IMR-90 (cell line): ENCODE results near the gene SLC9A3. TPM values are rescaled to one million over a fixed set of nuclear protein-coding genes. Genes with fewer than 3 reads are reported as not detected.

ENCODE experiments used
- ATAC-seq: fragments of 200-7000 bp; cut with Tn5 transposase; 2 replicates; pipeline ENCODE4 v1.9.1; 2020; ENCODE audit warnings: low read depth, mild to moderate bottlenecking, moderate library complexity
- BruUV-seq: library from RNA; stranded (reverse); fragments of 400-500 nt; replicated peaks from 2 replicates; lab custom pipeline; 2021; lab: Mats Ljungman, UMichigan
- CTCF ChIA-PET: fragments of 300-600 bp; formaldehyde crosslinking; extraction: SDS; loops from one replicate; lab custom pipeline; 2021; ENCODE audit warnings: antibody characterized with exemption; lab: Yijun Ruan, JAX
- POLR2A ChIA-PET: fragments of 300-600 bp; sonication (Branson Sonifier 250); formaldehyde crosslinking; loops from one replicate; lab custom pipeline; 2022; ENCODE audit warnings: antibody characterized with exemption; ENCODE audit not compliant: unreplicated experiment; lab: Charles Lee
- DNase-seq: peaks from one replicate; pipeline ENCODE4 v3.0.0; 2013
- H2AFZ ChIP-seq: replicated peaks from 2 replicates; pipeline ENCODE3; 2013; ENCODE audit warnings: low read length, mild to moderate bottlenecking; ENCODE audit not compliant: poor library complexity
- H2AK5ac ChIP-seq: 2 replicates; pipeline ENCODE4 v1.6.1; 2013; ENCODE audit warnings: low read depth, low read length, inconsistent platforms
- H2AK9ac ChIP-seq: replicated peaks from 2 replicates; pipeline ENCODE3; 2013; ENCODE audit warnings: mild to moderate bottlenecking, low read depth, low read length, moderate library complexity; ENCODE audit not compliant: poor library complexity
- H2BK120ac ChIP-seq: 2 replicates; pipeline ENCODE4 v1.6.1; 2013; ENCODE audit warnings: low read depth, low read length, inconsistent platforms
- H2BK15ac ChIP-seq: 3 replicates; pipeline ENCODE4 v1.6.1; 2013; ENCODE audit warnings: low read depth, low read length, inconsistent platforms
- H2BK20ac ChIP-seq: 2 replicates; pipeline ENCODE4 v1.6.1; 2013; ENCODE audit warnings: low read depth, mild to moderate bottlenecking, inconsistent platforms, low read length, moderate library complexity
- H2BK5ac ChIP-seq: 2 replicates; pipeline ENCODE4 v1.6.1; 2013; ENCODE audit warnings: mild to moderate bottlenecking, low read depth, low read length, inconsistent platforms; ENCODE audit not compliant: poor library complexity, severe bottlenecking
- H3K14ac ChIP-seq: replicated peaks from 2 replicates; pipeline ENCODE4 v1.6.1; 2013; ENCODE audit warnings: low read depth, low read length, inconsistent platforms
- H3K18ac ChIP-seq: 2 replicates; pipeline ENCODE4 v1.6.1; 2013; ENCODE audit warnings: low read depth, low read length, control low read depth
- H3K23ac ChIP-seq: 2 replicates; pipeline ENCODE4 v1.6.1; 2013; ENCODE audit warnings: low read depth, low read length, inconsistent platforms
- H3K27ac ChIP-seq: 2 replicates; pipeline ENCODE4 v1.5.1; 2013; ENCODE audit warnings: mild to moderate bottlenecking, control low read depth, low read length; ENCODE audit not compliant: insufficient read depth
- H3K27me3 ChIP-seq: 2 replicates; pipeline ENCODE4 v1.6.1; 2013; ENCODE audit warnings: low read length; ENCODE audit not compliant: control insufficient read depth, insufficient read depth
- H3K36me3 ChIP-seq: 2 replicates; pipeline ENCODE4 v1.6.1; 2013; ENCODE audit warnings: low read length, mixed read lengths; ENCODE audit not compliant: control insufficient read depth, insufficient read depth
- H3K4ac ChIP-seq: 2 replicates; pipeline ENCODE4 v1.6.1; 2013; ENCODE audit warnings: low read depth, low read length, inconsistent platforms
- H3K4me1 ChIP-seq: 2 replicates; pipeline ENCODE4 v1.6.1; 2013; ENCODE audit warnings: low read length, mixed read lengths; ENCODE audit not compliant: control insufficient read depth, insufficient read depth
- H3K4me2 ChIP-seq: 2 replicates; pipeline ENCODE4 v1.6.1; 2013; ENCODE audit warnings: low read depth, mild to moderate bottlenecking, control low read depth, low read length, moderate library complexity
- H3K4me3 ChIP-seq: 2 replicates; pipeline ENCODE4 v1.5.1; 2013; ENCODE audit warnings: low read depth, mild to moderate bottlenecking, control low read depth, low read length, moderate library complexity; ENCODE audit not compliant: insufficient read depth
- H3K56ac ChIP-seq: 2 replicates; pipeline ENCODE4 v1.6.1; 2013; ENCODE audit warnings: low read length, inconsistent platforms; ENCODE audit not compliant: insufficient read depth; ENCODE audit errors: extremely low read depth
- H3K79me1 ChIP-seq, 2 experiments: 2 replicates each; pipeline ENCODE4 v1.6.1; 2013; ENCODE audit warnings: low read length in 2 of 2, inconsistent platforms in 1 of 2, low read depth in 1 of 2
- H3K9ac ChIP-seq: 2 replicates; pipeline ENCODE4 v1.6.1; 2013; ENCODE audit warnings: low read depth, low read length, control low read depth
- H3K9me1 ChIP-seq: 2 replicates; pipeline ENCODE4 v1.6.1; 2013; ENCODE audit warnings: low read length, inconsistent platforms; ENCODE audit not compliant: insufficient read depth
- H3K9me3 ChIP-seq: 2 replicates; pipeline ENCODE4 v1.6.1; 2013; ENCODE audit warnings: low read length; ENCODE audit not compliant: control insufficient read depth, insufficient read depth
- H4K20me1 ChIP-seq: 2 replicates; pipeline ENCODE4 v1.6.1; 2013; ENCODE audit warnings: low read length, inconsistent platforms; ENCODE audit not compliant: insufficient read depth
- H4K5ac ChIP-seq: 2 replicates; pipeline ENCODE4 v1.6.1; 2013; ENCODE audit warnings: mild to moderate bottlenecking, low read depth, low read length, control low read depth
- H4K8ac ChIP-seq, 2 experiments: 2 replicates each; pipeline ENCODE4 v1.6.1; 2013; ENCODE audit warnings: low read depth in 2 of 2, low read length in 2 of 2, control low read depth in 1 of 2, inconsistent platforms in 1 of 2
- H4K91ac ChIP-seq: 2 replicates; pipeline ENCODE4 v1.6.1; 2013; ENCODE audit warnings: low read depth, low read length, inconsistent platforms; ENCODE audit not compliant: insufficient read depth
- BHLHE40 ChIP-seq: fragments of 150-350 bp; IDR thresholded peaks from 2 replicates; pipeline ENCODE4 v1.6.1; 2016; ENCODE audit warnings: mild to moderate bottlenecking, low read depth, low read length
- CEBPB ChIP-seq: IDR thresholded peaks from 2 replicates; pipeline ENCODE4 v1.6.1; 2012; ENCODE audit warnings: low read depth, low read length, improper control_type of control experiment
- CHD1 ChIP-seq: IDR thresholded peaks from 2 replicates; pipeline ENCODE4 v1.6.1; 2012; ENCODE audit warnings: low read depth, low read length, improper control_type of control experiment
- ELK1 ChIP-seq: fragments of 150-350 bp; IDR thresholded peaks from 2 replicates; pipeline ENCODE4 v1.6.1; 2016; ENCODE audit warnings: low read depth, mild to moderate bottlenecking, low read length, moderate library complexity, borderline replicate concordance
- FOS ChIP-seq: fragments of 150-350 bp; IDR thresholded peaks from 2 replicates; pipeline ENCODE4 v1.6.1; 2016; ENCODE audit warnings: low read depth, low read length
- MAFK ChIP-seq: IDR thresholded peaks from 2 replicates; pipeline ENCODE4 v1.6.1; 2012; ENCODE audit warnings: low read depth, low read length, improper control_type of control experiment
- MAZ ChIP-seq: IDR thresholded peaks from 2 replicates; pipeline ENCODE4 v1.6.1; 2012; ENCODE audit warnings: low read depth, mild to moderate bottlenecking, low read length, improper control_type of control experiment, moderate library complexity, borderline replicate concordance
- MXI1 ChIP-seq: IDR thresholded peaks from 2 replicates; pipeline ENCODE4 v1.6.1; 2012; ENCODE audit warnings: low read depth, mild to moderate bottlenecking, low read length, moderate library complexity, borderline replicate concordance
- NFE2L2 ChIP-seq: fragments of 150-350 bp; IDR thresholded peaks from 2 replicates; pipeline ENCODE4 v1.6.1; 2016; ENCODE audit warnings: low read depth, mild to moderate bottlenecking, low read length
- POLR2A ChIP-seq: IDR thresholded peaks from 2 replicates; pipeline ENCODE4 v1.6.1; 2012; ENCODE audit warnings: mild to moderate bottlenecking, low read depth, low read length
- RCOR1 ChIP-seq: IDR thresholded peaks from 2 replicates; pipeline ENCODE4 v1.6.1; 2012; ENCODE audit warnings: mild to moderate bottlenecking, low read length, improper control_type of control experiment; ENCODE audit not compliant: insufficient replicate concordance
- RFX5 ChIP-seq: IDR thresholded peaks from 2 replicates; pipeline ENCODE4 v1.8.0; 2012; ENCODE audit warnings: low read depth, mild to moderate bottlenecking, low read length, moderate library complexity
- SMC3 ChIP-seq: fragments of 150-350 bp; IDR thresholded peaks from 2 replicates; pipeline ENCODE4 v1.6.1; 2016; ENCODE audit warnings: low read depth, mild to moderate bottlenecking, antibody characterized with exemption, low read length, moderate library complexity
- USF2 ChIP-seq: fragments of 150-350 bp; IDR thresholded peaks from 2 replicates; pipeline ENCODE4 v1.6.1; 2017; ENCODE audit warnings: mild to moderate bottlenecking, antibody characterized with exemption, low read length, low read depth
- WGBS, 2 experiments: methylation state at CpG; one replicate each; pipeline versions ENCODE4 v1.1.5 to v1.1.7; 2013; ENCODE audit warnings: missing lambda C conversion rate in 2 of 2; ENCODE audit not compliant: insufficient read length in 1 of 2; ENCODE audit errors: extremely low coverage in 2 of 2; 5-methylcytosine and 5-hydroxymethylcytosine counted together
- dilution Hi-C: fragments of 300-500 bp; cut with HindIII; formaldehyde crosslinking; loops from one replicate; pipeline ENCODE4 v1.14.3; 2018; ENCODE audit warnings: low sequenced_read_pairs; ENCODE audit not compliant: unreplicated experiment
- in situ Hi-C: fragments of 300-500 bp; cut with MboI; formaldehyde crosslinking; loops from 3 replicates; pipeline ENCODE4 v1.14.3; 2019; ENCODE audit warnings: low sequenced_read_pairs, inconsistent platforms, mixed read lengths
- intact Hi-C: fragments of 100-400 bp; cut with micrococcal nuclease; formaldehyde crosslinking; loops from 2 replicates; pipeline ENCODE4 v1.10.0; 2022
- polyA plus RNA-seq, 3 experiments: library from polyadenylated mRNA; depleted of rRNA; stranded (reverse); fragments of >200 nt; gene quantifications; 2 replicates each; pipeline ENCODE4 v1.2.3, GENCODE V29; 2012; ENCODE audit warnings: low replicate concordance in 1 of 3
- total RNA-seq: library from RNA; depleted of rRNA; stranded (reverse); fragments of >200 nt; gene quantifications from 2 replicates; pipeline ENCODE4 v1.2.3, GENCODE V29; 2012
- TF ChIP-seq, protein P1 (sequence below): conservative IDR thresholded peaks from 2 replicates; pipeline ENCODE4 v1.5.1; 2012; ENCODE audit warnings: mild to moderate bottlenecking, low read depth, low read length, improper control_type of control experiment

SLC9A3 gene
- total and polyA plus RNA-seq, 2 of the 4 experiments (the other 2 are of a cell fraction) = 0.72 to 1.5 TPM

DNA sequence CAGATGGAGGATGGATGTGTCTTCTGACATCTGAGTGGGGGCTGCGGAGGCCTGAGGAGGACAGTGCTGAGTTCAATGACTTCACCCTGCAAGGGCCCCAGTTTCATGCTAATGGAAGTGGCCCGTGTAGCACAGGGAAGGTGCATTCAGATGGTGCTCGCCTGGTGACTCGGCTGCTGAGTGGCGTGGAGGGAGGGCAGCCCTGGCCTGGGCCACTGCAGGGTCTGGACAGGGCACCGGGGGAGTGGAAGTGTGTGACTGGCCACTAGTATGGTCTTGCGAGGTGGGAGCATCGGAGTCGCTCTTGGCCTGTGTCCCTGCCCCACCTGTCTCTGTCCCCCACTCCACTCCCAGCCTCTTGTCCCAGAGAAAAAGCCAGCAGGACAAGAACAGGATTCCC lies 1.7 kb upstream of the SLC9A3 start:
- Histone ChIP-seq H3K14ac (no peak overlapping the region), H3K56ac (no peak overlapping the region), H3K18ac (no peak overlapping the region), H3K9ac (no peak overlapping the region), H4K20me1 (no peaks in the 10 kb centered on the region), H3K9me1 (no peaks in the 10 kb centered on the region; the same call in 1 of the 2 replicates), H2AK9ac (no peak overlapping the region), H3K79me1 (no peaks in the 10 kb centered on the region), H2BK5ac (no peak overlapping the region), H4K91ac (no peak overlapping the region), H2AK5ac (no peak overlapping the region), H4K8ac (no peak overlapping the region), H3K4me3 (no peak overlapping the region), H3K4me2 (no peak overlapping the region), H3K4ac (no peak overlapping the region), H3K27me3 (peaks cover 84% of the 10 kb centered on the region), H2BK15ac (no peak overlapping the region), H3K4me1 (no peaks in the 10 kb centered on the region), H3K36me3 (no peaks in the 10 kb centered on the region), H2BK20ac (no peak overlapping the region), H2AFZ (no peak overlapping the region), H3K27ac (no peak overlapping the region), H4K5ac (no peak overlapping the region), H3K23ac (no peak overlapping the region), H2BK120ac (no peak overlapping the region), H3K9me3 (no peaks in the 10 kb centered on the region)
- ChIA-PET CTCF (no interaction called here), POLR2A (no interaction called here)
- ATAC-seq (no peak), DNase-seq (no peak)
- intact Hi-C loops (no loop called here), in situ Hi-C loops (no loop called here), dilution Hi-C loops (no loop called here)
- no peak for TF ChIP-seq CEBPB
- no peak for TF ChIP-seq MXI1
- no peak for TF ChIP-seq NFE2L2
- no peak for TF ChIP-seq CHD1
- no peak for TF ChIP-seq BHLHE40
- TF ChIP-seq SMC3 = no peak
- TF ChIP-seq, protein P1, sequence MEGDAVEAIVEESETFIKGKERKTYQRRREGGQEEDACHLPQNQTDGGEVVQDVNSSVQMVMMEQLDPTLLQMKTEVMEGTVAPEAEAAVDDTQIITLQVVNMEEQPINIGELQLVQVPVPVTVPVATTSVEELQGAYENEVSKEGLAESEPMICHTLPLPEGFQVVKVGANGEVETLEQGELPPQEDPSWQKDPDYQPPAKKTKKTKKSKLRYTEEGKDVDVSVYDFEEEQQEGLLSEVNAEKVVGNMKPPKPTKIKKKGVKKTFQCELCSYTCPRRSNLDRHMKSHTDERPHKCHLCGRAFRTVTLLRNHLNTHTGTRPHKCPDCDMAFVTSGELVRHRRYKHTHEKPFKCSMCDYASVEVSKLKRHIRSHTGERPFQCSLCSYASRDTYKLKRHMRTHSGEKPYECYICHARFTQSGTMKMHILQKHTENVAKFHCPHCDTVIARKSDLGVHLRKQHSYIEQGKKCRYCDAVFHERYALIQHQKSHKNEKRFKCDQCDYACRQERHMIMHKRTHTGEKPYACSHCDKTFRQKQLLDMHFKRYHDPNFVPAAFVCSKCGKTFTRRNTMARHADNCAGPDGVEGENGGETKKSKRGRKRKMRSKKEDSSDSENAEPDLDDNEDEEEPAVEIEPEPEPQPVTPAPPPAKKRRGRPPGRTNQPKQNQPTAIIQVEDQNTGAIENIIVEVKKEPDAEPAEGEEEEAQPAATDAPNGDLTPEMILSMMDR = no peak
- no peak for TF ChIP-seq RFX5
- TF ChIP-seq ELK1 = no peak
- TF ChIP-seq MAFK = no peak
- TF ChIP-seq POLR2A = no peak
- no peak for TF ChIP-seq MAZ
- no peak for TF ChIP-seq USF2
- no peak for TF ChIP-seq RCOR1
- TF ChIP-seq FOS = no peak
- 29% methylated on average over 2 of the region's 9 CpGs; no CpG with 5 or more reads in 1 of the 2 experiments for WGBS, 2 experiments
- BruUV-seq = no TSS peak
